ENCODE results near the gene GPR84.

GRCh38 chr12:54390668-54391551, 26.6 kb upstream of the GPR84 start:
- TF ChIP-seq CTCF (IDR thresholded peaks at IDR 0.05) (no peak), POLR2AphosphoS5 (IDR thresholded peaks at IDR 0.05) (no peak), POLR2A (IDR thresholded peaks at IDR 0.05) (no peak), EP300 (IDR thresholded peaks at IDR 0.05) (no peak)
